Measurements from ENCODE around the gene BAIAP2.

The BAIAP2 gene

DNA sequence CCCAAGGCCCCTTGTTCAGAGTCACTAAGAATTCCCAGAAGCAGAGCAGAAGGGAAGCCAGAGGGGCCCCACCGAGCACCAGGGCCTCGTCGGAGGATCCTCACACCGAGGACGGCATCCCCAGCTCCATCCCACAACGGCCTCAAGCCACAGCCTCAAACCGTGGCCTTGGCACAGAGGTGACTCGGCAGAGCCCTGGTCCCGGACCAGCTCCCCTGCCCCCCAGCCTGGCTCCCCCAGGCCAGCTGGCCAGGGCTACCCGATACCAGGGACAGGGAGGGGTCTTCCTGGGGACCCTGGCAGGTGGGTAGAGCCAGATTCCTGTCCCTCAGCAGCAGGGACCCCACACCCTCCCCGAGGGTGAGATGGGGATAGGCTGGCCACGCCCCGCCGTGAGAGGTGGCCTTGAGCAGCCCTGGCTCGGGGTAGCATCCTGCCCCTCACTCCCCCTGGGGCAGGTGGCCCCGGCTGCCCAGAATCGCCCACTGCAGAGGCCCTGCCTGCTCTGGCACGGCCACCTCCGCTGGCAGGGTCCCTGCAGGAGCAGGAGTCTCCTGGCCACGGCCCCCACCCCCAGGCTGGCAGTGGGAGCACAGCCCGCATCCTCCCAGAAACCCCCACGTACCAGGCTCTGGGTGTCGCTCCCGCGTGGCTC is 124.8 kb downstream of the BAIAP2 start:
- DNase-seq (ENCODE audit: low spot score) = no peak

- no peak for DNase-seq (ENCODE audit: low spot score)
Measured at GRCh38 chr17:81160306-81160705, 125.4 kb downstream of the BAIAP2 start.

DNA sequence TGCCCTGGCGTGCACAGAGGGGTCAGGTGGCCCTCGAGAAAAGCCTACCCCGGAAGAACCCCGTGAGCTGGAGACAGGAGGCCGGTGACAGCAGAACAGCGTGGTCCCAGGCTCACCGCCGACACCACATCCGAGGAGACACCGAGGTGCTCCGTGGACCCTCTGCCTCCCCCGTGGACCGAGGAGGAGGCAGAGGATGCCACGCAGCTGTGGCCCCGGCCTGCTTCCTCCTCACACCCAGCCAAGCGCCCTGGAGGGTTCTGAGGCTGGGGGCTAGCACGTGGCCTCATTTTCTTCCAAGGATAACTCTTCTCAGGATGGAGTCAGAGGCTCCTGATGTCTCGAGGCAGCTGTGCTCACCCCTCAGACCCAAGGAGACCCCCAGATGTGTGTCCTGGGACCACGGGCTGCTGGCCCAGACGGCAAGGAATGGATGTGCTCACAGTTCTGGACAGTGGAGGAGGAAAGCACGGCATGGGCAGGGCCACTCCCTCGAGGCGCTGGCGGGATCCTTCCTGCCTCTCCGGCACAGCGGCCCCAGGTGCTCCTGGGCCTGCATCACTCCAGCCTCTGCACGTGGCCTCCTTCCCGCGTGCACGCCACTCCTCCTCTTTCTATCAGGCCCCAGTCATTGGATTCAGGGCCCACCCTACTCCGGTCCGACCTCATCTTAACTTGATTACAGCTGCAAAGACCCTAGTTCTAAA is 125.9 kb downstream of the BAIAP2 start:
- no peak for DNase-seq (ENCODE audit: low spot score)

DNA sequence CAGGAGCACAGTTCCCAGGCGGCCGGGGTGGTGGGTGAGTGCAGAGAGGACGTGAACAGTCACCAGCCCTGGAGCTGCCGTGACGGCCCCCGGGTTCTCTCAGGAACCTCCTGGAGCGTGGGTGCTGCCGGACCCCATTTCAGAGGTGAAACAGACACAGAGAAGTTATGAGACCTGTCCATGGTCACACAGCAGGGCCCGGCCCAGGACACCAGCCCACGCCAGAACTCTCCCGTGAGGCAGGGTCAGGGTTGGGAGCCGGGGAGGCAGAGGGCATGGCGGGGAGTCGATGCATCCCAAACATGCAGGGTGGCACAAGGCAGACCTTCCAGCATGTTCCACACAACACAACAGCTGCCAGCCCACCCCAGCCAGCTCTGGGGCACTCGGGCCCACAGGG is 126.6 kb downstream of the BAIAP2 start:
- DNase-seq (ENCODE audit: low spot score) = no peak

DNA sequence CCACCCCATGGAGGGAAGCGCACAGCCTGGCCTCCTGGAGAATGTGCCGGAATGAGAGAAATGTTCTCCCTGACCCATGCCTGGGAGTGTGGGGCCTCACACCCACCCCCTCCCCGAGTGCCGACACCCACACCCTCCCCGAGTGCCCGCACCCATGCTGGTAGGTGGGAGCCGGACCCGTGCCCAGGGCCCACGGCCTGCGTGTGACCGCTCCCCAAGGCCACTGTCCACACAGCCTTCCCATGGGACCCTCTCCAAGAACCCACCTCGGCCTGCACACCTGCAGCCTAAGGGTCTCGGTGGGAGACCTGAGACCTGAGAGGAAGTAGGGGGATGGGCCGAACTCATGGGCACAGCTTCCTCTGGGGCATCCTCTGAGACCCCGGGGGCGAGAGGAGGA is 127.0 kb downstream of the BAIAP2 start:
- DNase-seq (ENCODE audit: low spot score) = no peak

DNA sequence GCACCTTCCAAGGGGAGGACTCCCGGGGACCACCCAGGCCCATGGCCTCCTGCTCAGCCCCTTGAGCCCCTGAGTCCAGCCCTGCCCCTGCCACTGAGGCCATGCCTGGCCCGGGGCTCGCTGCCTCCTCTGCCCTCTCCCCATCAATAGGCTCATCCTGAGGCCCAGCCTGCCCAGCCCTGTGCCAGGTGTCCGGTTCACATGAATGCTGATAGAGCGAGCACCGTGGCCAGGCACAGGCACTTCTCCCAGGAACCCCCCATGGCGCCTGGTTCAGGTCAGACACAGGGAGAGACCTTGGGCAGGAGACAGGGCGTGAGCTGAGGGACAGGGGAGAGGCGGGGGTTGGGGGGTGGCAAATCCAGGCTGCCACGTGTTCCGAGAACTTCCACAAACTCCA is 127.5 kb downstream of the BAIAP2 start:
- no peak for DNase-seq (ENCODE audit: low spot score)

DNA sequence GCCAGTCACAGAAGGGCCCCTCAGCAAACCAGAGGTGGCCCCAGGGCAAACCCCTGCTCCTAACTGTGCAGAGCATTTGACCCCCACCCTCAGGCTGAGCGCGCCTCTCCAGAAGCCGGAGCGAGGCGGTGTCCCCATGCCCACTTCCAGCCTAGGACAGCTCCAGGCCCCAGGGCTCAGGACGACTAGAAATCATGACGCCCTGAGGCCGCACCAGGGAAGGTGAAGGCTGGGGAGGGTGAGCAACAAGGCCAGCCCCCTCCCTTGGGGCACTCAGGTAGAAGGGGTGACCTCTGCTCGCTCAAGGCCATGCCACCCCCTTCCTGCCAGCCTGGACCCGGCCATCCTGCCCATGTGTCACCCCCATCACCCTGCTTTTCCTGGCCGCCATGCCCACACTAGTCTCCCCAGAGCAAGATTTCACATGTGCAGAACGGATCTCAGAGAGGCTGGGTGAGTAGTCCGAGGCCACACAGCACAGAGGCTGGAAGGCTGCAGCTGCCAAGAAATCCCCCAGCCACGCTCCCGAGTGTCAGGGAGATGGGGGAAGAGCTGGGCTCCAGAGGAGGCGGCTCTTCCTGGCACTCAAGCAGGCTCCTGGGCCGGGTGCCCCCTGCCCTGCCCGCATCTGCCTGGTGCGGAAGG is 128.2 kb downstream of the BAIAP2 start:
- no peak for DNase-seq (ENCODE audit: low spot score)

DNA sequence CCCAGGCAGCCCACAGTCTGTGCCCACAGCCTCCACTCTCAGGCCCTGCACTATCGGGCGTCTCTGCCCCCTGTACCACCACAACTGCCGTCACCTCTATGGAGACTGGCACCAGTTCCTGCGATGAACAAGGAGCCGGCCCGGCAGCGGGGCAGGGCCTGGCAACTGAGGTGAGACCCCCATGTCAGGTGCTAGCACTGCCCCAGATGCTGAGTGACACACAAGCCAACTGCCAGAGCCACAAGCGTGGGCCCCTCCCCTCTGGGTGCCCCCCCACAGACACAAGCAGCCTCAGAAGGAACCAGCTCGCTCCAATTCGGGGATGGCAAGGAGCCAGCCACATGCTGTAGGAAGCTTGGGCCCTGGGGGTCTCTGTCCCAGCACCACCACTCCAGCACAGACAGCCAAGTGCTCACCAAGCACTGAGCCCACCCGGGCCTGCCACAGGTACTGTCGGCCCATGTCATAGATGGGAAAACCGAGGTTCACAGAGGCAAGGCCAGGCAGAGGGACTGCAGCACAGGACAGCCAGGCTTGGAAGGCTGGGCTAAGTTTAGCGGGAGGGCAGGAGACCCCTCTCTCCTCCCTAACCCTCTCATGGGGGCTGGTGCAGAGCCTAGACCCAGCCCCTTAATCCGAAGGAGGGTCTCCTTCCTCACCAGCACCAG is 128.9 kb downstream of the BAIAP2 start:
- DNase-seq (ENCODE audit: low spot score) = no peak

GRCh38 chr17:81164371-81165245 is 129.7 kb downstream of the BAIAP2 start:
- no peak for DNase-seq (ENCODE audit: low spot score)

DNA sequence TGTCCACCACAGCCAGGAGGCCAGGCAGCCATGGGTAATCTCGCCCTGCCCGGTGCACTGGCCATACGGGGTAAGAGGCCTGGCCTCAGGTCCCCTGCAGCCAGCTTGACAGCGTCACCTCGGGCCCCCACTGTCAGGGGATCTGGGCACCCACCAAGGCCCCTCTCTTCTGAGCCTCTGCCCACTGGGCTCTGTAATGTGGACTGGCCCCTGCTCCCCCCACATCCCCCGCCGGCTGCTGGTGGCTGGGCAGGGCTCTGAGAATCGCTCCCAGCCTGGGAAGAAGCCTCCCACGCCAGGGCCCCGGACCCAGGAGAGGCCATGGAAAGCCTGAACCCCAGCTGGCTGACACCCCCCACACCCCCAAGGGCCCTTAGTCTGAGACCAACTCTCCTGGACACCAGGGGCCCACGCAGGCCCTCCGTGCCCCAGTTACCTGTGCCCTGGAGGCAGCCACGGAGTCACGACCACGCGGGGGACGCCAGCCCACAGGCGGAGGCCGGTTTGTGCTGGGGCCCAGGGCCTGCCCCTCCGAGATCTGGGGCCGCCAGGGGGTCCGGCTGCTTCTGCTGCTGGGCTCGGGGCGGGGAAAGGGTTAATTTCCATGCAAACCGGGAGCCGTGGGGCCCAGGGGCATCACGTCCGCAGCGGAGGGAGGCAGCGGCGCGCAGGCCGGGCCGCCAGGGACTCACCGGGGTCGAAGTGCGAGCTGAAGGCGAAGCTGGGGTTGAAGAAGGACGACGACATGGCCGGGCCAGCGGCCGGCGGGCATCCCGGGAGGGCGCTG is 130.5 kb downstream of the BAIAP2 start, which contains the start of gene PVALEF:
Gene PVALEF (plus strand): TSS at position 262 of the 787 bp plus-strand sequence. CDS start 15,720 bp downstream, outside the sequence.
- no peak for DNase-seq (ENCODE audit: low spot score)

DNA sequence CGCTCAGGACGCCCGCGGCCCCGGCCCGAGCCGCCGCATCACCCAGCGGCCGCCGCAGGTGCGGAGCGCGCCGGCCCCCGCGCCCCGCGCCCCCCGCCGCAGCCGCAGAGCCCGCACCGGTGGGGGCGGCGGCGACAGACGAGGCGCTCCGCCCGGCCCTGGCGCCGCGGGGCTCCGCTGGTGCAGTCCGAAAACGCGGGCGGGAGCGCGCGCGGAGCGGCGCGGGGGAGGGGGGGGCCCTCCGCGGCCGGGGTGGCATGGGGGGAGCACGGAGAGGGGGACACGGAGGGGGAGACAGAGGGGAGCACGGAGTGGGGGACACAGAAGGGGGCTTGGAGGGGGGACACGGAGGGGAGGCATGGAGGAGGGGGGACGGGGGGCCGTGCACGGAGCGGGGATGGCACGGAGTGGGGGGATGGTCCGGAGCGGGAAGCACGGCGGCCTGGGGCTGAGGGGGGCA is 131.1 kb downstream of the BAIAP2 start, which contains the start of gene AATK:
Gene AATK (minus strand): TSS at position 189 of the 460 bp plus-strand sequence. CDS start 229 bp downstream, outside the sequence.
- no peak for DNase-seq (ENCODE audit: low spot score)
